Measurements from ENCODE around the gene CCDC83.

Gene CCDC83

DNA sequence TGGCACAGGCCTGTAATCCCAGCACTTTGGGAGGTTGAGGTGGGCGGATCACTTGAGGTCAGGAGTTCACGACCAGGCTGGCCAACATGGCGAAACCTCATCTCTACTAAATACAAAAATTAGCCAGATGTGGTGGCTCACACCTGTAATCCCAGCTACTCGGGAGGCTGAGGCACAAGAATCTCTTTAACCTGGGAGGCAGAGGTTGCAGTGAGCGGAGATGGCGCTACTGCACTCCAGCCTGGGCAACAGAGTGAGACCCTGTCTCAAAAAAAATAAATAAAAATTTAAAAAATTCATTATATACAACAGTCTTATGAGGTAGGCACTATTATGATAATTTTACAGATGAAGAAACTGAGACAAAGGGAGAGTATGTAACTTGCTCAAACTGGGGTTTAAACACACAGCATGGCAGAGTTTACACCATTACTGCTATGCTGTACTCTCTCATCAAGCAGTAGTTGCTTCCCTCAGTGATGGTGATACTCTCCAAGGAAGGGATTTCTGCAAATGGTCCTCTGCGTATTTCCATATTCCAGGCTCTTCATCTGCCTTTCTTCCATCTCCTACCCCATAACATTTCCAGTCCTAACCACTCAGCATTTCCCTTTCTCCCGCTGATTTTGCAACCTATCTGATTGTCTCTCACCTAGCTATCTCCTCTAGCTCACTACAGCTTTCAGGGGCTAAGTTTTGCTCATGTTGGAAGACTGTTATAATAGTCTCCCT, 95.3 kb downstream of the CCDC83 start:
- Histone ChIP-seq H3K36me3 (ENCODE audit: control insufficient read depth in 2 of 2, insufficient read depth in 1 of 2, low read length in 2 of 2) (peaks cover 0 to 13% of the 10 kb centered on the region in 2 experiments; a peak in 1 of 3 replicates), H3K9me3 (ENCODE audit: control insufficient read depth, insufficient read depth, low read depth, low read length) (no peaks in the 10 kb centered on the region), H3K27ac (ENCODE audit: extremely low read depth, low read depth, low read length) (no peak overlapping the region), H3K4me1 (ENCODE audit: control insufficient read depth, insufficient read depth, low read length) (no peaks in the 10 kb centered on the region), H3K4me3 (ENCODE audit: low read depth, low read length) (no peak overlapping the region)
- TF ChIP-seq ZIC2 (tag by site-specific recombination; IDR thresholded peaks at IDR 0.05): no peak
- no peak for TF ChIP-seq ZNF548 (tag by site-specific recombination; IDR thresholded peaks at IDR 0.05)
- TF ChIP-seq PRDM1 (tag by site-specific recombination; IDR thresholded peaks at IDR 0.05): no peak
- TF ChIP-seq, protein P1, sequence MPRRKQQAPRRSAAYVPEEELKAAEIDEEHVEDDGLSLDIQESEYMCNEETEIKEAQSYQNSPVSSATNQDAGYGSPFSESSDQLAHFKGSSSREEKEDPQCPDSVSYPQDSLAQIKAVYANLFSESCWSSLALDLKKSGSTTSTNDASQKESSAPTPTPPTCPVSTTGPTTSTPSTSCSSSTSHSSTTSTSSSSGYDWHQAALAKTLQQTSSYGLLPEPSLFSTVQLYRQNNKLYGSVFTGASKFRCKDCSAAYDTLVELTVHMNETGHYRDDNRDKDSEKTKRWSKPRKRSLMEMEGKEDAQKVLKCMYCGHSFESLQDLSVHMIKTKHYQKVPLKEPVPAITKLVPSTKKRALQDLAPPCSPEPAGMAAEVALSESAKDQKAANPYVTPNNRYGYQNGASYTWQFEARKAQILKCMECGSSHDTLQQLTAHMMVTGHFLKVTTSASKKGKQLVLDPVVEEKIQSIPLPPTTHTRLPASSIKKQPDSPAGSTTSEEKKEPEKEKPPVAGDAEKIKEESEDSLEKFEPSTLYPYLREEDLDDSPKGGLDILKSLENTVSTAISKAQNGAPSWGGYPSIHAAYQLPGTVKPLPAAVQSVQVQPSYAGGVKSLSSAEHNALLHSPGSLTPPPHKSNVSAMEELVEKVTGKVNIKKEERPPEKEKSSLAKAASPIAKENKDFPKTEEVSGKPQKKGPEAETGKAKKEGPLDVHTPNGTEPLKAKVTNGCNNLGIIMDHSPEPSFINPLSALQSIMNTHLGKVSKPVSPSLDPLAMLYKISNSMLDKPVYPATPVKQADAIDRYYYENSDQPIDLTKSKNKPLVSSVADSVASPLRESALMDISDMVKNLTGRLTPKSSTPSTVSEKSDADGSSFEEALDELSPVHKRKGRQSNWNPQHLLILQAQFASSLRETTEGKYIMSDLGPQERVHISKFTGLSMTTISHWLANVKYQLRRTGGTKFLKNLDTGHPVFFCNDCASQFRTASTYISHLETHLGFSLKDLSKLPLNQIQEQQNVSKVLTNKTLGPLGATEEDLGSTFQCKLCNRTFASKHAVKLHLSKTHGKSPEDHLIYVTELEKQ (tag by site-specific recombination; IDR thresholded peaks at IDR 0.05; ENCODE audit: borderline replicate concordance): no peak
- TF ChIP-seq, protein P2, sequence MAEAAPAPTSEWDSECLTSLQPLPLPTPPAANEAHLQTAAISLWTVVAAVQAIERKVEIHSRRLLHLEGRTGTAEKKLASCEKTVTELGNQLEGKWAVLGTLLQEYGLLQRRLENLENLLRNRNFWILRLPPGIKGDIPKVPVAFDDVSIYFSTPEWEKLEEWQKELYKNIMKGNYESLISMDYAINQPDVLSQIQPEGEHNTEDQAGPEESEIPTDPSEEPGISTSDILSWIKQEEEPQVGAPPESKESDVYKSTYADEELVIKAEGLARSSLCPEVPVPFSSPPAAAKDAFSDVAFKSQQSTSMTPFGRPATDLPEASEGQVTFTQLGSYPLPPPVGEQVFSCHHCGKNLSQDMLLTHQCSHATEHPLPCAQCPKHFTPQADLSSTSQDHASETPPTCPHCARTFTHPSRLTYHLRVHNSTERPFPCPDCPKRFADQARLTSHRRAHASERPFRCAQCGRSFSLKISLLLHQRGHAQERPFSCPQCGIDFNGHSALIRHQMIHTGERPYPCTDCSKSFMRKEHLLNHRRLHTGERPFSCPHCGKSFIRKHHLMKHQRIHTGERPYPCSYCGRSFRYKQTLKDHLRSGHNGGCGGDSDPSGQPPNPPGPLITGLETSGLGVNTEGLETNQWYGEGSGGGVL (tag by site-specific recombination; IDR thresholded peaks at IDR 0.05): no peak
- ChIA-PET POLR2A (no interaction called here), CTCF (no interaction called here)

- POLR2A ChIA-PET: no interaction called here
- TF ChIP-seq ZNF354C (tag by site-specific recombination; IDR thresholded peaks at IDR 0.05; ENCODE audit: borderline replicate concordance, low read depth): no peak
- no peak for TF ChIP-seq TCF7L2 (IDR thresholded peaks at IDR 0.05; ENCODE audit: borderline replicate concordance, low read depth, low read length)
- TF ChIP-seq ZNF792 (tag by site-specific recombination; IDR thresholded peaks at IDR 0.05): no peak
- TF ChIP-seq GLIS1 (tag by site-specific recombination; IDR thresholded peaks at IDR 0.05): no peak
- TF ChIP-seq ZNF174 (tag by site-specific recombination; IDR thresholded peaks at IDR 0.05): no peak
- TF ChIP-seq ZNF211 (tag by site-specific recombination; IDR thresholded peaks at IDR 0.05; ENCODE audit: low read depth): no peak
- TF ChIP-seq ZNF221 (tag by site-specific recombination; IDR thresholded peaks at IDR 0.05; ENCODE audit: borderline replicate concordance): no peak
- no peak for TF ChIP-seq KLF9 (tag by site-specific recombination; IDR thresholded peaks at IDR 0.05; ENCODE audit: low read depth)
- TF ChIP-seq KLF10 (tag by site-specific recombination; IDR thresholded peaks at IDR 0.05): no peak
- no peak for TF ChIP-seq MEIS1 (CRISPR knock-in tag; IDR thresholded peaks at IDR 0.05; ENCODE audit: borderline replicate concordance)
- TF ChIP-seq ZNF416 (tag by site-specific recombination; IDR thresholded peaks at IDR 0.05): no peak
- TF ChIP-seq ZNF148 (tag by site-specific recombination; IDR thresholded peaks at IDR 0.05; ENCODE audit: borderline replicate concordance): no peak
- TF ChIP-seq KLF17 (tag by site-specific recombination; IDR thresholded peaks at IDR 0.05): no peak
- TF ChIP-seq ZNF114 (tag by site-specific recombination; IDR thresholded peaks at IDR 0.05): no peak
- no peak for TF ChIP-seq SETDB1 (IDR thresholded peaks at IDR 0.05; ENCODE audit: insufficient read length, low read length)
- TF ChIP-seq, protein P3, sequence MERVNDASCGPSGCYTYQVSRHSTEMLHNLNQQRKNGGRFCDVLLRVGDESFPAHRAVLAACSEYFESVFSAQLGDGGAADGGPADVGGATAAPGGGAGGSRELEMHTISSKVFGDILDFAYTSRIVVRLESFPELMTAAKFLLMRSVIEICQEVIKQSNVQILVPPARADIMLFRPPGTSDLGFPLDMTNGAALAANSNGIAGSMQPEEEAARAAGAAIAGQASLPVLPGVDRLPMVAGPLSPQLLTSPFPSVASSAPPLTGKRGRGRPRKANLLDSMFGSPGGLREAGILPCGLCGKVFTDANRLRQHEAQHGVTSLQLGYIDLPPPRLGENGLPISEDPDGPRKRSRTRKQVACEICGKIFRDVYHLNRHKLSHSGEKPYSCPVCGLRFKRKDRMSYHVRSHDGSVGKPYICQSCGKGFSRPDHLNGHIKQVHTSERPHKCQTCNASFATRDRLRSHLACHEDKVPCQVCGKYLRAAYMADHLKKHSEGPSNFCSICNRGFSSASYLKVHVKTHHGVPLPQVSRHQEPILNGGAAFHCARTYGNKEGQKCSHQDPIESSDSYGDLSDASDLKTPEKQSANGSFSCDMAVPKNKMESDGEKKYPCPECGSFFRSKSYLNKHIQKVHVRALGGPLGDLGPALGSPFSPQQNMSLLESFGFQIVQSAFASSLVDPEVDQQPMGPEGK (tag by site-specific recombination; IDR thresholded peaks at IDR 0.05): no peak
- TF ChIP-seq ZNF121 (tag by site-specific recombination; IDR thresholded peaks at IDR 0.05): no peak
- no peak for TF ChIP-seq ZNF391 (tag by site-specific recombination; IDR thresholded peaks at IDR 0.05; ENCODE audit: borderline replicate concordance, low read depth)
- no peak for TF ChIP-seq ZBTB17 (tag by site-specific recombination; IDR thresholded peaks at IDR 0.05)
- no peaks in the 10 kb centered on the region for H3K4me1 ChIP-seq (ENCODE audit: control insufficient read depth, insufficient read depth, low read length)
- peaks cover 0 to 17% of the 10 kb centered on the region in 2 experiments; a peak in 1 of 3 replicates for H3K36me3 ChIP-seq (ENCODE audit: control insufficient read depth in 2 of 2, insufficient read depth in 1 of 2, low read length in 2 of 2)
- no peak overlapping the region for H3K4me3 ChIP-seq (ENCODE audit: low read depth, low read length)
- CTCF ChIA-PET: interaction anchor here (0.6 to 0.7 kb wide), 4 partner anchors 23 to 855 kb away, joined by 3 read pairs; no protein-coding TSS in a partner anchor
- H3K9me3 ChIP-seq (ENCODE audit: control insufficient read depth, insufficient read depth, low read depth, low read length): no peaks in the 10 kb centered on the region
- H3K27ac ChIP-seq (ENCODE audit: extremely low read depth, low read depth, low read length): no peak overlapping the region
Observed at GRCh38 chr11:85951049-85951405, 95.8 kb downstream of the CCDC83 start.

Data from HEK293 (cell line).